WTC11 (cell line): ENCODE data around the gene PKIB. TPM values are rescaled to one million over a fixed set of nuclear protein-coding genes. Genes with fewer than 3 reads are reported as not detected.

Experiments
- NR1H2 ChIP-seq: sonication (generic); formaldehyde crosslinking; IDR thresholded peaks from 2 replicates; pipeline ENCODE4 v1.9.0; 2021; ENCODE audit warnings: mild to moderate bottlenecking, moderate library complexity, missing genetic modification reagents
- NR2C2 ChIP-seq: sonication (generic); formaldehyde crosslinking; IDR thresholded peaks from 2 replicates; pipeline ENCODE4 v1.8.0; 2022; ENCODE audit warnings: mild to moderate bottlenecking, missing genetic modification reagents
- OVOL2 ChIP-seq: fragments of 250-450 bp; sonication (Bioruptor Pico); IDR thresholded peaks from 2 replicates; pipeline ENCODE4 v1.9.0; 2021; ENCODE audit warnings: mild to moderate bottlenecking, borderline replicate concordance
- TCF7 ChIP-seq: sonication (generic); formaldehyde crosslinking; IDR thresholded peaks from 2 replicates; pipeline ENCODE4 v1.8.0; 2022; ENCODE audit warnings: mild to moderate bottlenecking, low read depth, missing genetic modification reagents, moderate library complexity
- ZNF138 ChIP-seq: sonication (generic); formaldehyde crosslinking; conservative IDR thresholded peaks from 2 replicates; pipeline ENCODE4 v1.8.1; 2022; ENCODE audit warnings: mild to moderate bottlenecking, moderate library complexity, missing genetic modification reagents
- total RNA-seq: library from RNA; stranded (reverse); gene quantifications from 3 replicates; pipeline ENCODE4 v1.2.3, GENCODE V29; 2021
- TF ChIP-seq, protein P1 (sequence below): sonication (generic); formaldehyde crosslinking; IDR thresholded peaks from 2 replicates; pipeline ENCODE4 v1.8.0; 2022; ENCODE audit warnings: mild to moderate bottlenecking, missing genetic modification reagents
- TF ChIP-seq, protein P2 (sequence below): sonication (generic); formaldehyde crosslinking; IDR thresholded peaks from 2 replicates; pipeline ENCODE4 v1.8.1; 2022; ENCODE audit warnings: low read depth, missing genetic modification reagents, borderline replicate concordance
- TF ChIP-seq, protein P3 (sequence below): sonication (generic); formaldehyde crosslinking; IDR thresholded peaks from 2 replicates; pipeline ENCODE4 v1.8.1; 2023; ENCODE audit warnings: mild to moderate bottlenecking, missing genetic modification reagents, borderline replicate concordance

Gene PKIB
- total RNA-seq, 1 experiment from 2014 or later: 26.4 TPM

DNA sequence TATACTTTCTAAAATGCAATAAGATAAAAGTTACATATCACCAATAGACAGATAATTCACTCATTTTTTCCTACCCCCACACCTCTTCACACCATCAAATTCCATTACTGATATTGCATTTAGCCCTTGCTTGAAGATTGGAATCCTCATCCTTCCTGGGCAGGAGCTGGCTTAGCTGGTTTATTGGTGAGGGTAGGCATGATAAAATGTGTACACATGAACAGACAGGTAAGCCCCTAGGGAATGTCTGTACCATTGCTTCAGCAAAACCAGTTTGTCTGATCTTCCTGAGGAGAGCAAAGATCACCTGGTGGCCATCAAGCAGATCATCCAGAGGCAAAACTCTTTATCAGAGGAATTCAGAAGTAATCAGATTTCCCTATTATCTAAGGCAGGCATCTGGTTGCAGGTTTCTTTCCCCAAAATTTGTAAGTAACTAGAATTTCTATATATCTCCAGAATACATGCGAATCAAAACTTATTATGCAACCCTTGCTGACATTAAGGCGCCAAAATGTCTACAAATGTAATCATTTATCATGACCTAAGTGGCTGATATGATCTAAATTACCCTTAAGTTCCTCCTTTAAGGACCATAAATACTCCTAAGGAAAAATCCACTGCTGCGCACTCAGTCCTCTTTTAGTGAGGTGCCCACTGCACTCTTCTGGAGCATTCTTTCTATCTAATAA lies 162.7 kb downstream of the PKIB start (continued):
- no peak for TF ChIP-seq TCF7 (CRISPR knock-in tag)
- TF ChIP-seq, protein P1, sequence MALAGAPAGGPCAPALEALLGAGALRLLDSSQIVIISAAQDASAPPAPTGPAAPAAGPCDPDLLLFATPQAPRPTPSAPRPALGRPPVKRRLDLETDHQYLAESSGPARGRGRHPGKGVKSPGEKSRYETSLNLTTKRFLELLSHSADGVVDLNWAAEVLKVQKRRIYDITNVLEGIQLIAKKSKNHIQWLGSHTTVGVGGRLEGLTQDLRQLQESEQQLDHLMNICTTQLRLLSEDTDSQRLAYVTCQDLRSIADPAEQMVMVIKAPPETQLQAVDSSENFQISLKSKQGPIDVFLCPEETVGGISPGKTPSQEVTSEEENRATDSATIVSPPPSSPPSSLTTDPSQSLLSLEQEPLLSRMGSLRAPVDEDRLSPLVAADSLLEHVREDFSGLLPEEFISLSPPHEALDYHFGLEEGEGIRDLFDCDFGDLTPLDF (CRISPR knock-in tag): no peak
- no peak for TF ChIP-seq ZNF138 (CRISPR knock-in tag)
- TF ChIP-seq NR1H2 (CRISPR knock-in tag): no peak
- TF ChIP-seq, protein P2, sequence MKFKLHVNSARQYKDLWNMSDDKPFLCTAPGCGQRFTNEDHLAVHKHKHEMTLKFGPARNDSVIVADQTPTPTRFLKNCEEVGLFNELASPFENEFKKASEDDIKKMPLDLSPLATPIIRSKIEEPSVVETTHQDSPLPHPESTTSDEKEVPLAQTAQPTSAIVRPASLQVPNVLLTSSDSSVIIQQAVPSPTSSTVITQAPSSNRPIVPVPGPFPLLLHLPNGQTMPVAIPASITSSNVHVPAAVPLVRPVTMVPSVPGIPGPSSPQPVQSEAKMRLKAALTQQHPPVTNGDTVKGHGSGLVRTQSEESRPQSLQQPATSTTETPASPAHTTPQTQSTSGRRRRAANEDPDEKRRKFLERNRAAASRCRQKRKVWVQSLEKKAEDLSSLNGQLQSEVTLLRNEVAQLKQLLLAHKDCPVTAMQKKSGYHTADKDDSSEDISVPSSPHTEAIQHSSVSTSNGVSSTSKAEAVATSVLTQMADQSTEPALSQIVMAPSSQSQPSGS (CRISPR knock-in tag): no peak
- TF ChIP-seq, protein P3, sequence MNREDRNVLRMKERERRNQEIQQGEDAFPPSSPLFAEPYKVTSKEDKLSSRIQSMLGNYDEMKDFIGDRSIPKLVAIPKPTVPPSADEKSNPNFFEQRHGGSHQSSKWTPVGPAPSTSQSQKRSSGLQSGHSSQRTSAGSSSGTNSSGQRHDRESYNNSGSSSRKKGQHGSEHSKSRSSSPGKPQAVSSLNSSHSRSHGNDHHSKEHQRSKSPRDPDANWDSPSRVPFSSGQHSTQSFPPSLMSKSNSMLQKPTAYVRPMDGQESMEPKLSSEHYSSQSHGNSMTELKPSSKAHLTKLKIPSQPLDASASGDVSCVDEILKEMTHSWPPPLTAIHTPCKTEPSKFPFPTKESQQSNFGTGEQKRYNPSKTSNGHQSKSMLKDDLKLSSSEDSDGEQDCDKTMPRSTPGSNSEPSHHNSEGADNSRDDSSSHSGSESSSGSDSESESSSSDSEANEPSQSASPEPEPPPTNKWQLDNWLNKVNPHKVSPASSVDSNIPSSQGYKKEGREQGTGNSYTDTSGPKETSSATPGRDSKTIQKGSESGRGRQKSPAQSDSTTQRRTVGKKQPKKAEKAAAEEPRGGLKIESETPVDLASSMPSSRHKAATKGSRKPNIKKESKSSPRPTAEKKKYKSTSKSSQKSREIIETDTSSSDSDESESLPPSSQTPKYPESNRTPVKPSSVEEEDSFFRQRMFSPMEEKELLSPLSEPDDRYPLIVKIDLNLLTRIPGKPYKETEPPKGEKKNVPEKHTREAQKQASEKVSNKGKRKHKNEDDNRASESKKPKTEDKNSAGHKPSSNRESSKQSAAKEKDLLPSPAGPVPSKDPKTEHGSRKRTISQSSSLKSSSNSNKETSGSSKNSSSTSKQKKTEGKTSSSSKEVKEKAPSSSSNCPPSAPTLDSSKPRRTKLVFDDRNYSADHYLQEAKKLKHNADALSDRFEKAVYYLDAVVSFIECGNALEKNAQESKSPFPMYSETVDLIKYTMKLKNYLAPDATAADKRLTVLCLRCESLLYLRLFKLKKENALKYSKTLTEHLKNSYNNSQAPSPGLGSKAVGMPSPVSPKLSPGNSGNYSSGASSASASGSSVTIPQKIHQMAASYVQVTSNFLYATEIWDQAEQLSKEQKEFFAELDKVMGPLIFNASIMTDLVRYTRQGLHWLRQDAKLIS (CRISPR knock-in tag): no peak
- TF ChIP-seq OVOL2 (CRISPR knock-in tag): no peak
- no peak for TF ChIP-seq NR2C2

Other genes with a start within 250 kb of the PKIB start
- 10.6 to 12.1 TPM (median 11.8 TPM) in 3 replicates for gene HSF2, start 210.8 kb upstream of the PKIB start, total RNA-seq
- gene SERINC1, start 138.6 kb upstream of the PKIB start, total RNA-seq: 31.3 to 35.3 TPM (median 34.1 TPM) in 3 replicates
- 5.9 to 7.2 TPM (median 7.0 TPM) in 3 replicates for gene FABP7, start 169.3 kb downstream of the PKIB start, total RNA-seq
- gene SMPDL3A, start 178.9 kb downstream of the PKIB start, total RNA-seq: 2.0 to 2.8 TPM (median 2.1 TPM) in 3 replicates